SHP77 treated with DMSO at 0.1 percent for 48 hours (cell line): ENCODE measurements around the gene IRF9.

Source experiments
- DNase-seq: peaks from one replicate; lab custom pipeline; 2025; lab: John Stamatoyannopoulos, UW

Gene IRF9

DNA sequence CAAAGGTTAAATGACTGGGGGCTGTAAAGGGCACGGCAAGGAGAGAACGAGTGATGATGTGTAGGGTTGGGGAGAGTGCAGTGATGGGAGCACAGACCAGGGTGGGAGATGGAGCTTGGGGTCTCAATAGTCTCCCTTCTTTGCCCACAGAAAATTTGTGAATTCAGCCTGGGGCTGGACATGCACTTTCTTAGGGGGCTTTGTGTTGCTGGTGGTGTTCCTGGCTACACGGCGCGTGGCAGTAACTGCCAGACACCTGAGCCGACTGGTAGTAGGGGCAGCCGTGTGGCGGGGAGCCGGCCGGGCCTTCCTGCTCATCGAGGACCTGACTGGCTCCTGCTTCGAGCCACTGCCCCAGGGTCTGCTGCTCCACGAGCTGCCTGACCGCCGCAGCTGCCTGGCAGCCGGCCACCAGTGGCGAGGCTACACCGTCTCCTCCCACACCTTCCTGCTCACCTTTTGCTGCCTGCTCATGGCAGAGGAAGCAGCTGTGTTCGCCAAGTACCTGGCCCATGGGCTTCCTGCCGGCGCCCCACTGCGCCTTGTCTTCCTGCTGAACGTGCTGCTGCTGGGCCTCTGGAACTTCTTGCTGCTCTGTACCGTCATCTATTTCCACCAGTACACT is 28.9 kb upstream of the IRF9 start:
- DNase-seq, result no peak

DNA sequence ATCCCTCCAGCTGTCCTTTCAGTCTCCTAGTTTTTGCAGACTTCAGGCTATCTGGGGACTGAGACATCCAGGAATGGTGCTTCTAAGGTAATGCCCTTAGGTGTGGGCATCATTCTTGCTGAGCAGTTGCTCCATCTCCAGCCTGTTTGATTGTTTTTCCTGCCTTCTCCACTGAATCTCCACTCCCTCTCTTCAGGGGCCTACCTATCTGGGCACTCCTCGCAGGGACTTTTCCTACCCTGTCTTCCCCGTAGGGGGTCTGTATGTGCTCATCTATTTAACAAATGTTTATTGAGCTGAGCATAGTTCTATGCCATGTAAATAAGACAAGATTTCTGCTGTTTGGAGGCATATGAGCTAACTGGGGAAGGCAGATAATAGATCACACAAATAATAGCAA is 28.1 kb upstream of the IRF9 start:
- no peak for DNase-seq

DNA sequence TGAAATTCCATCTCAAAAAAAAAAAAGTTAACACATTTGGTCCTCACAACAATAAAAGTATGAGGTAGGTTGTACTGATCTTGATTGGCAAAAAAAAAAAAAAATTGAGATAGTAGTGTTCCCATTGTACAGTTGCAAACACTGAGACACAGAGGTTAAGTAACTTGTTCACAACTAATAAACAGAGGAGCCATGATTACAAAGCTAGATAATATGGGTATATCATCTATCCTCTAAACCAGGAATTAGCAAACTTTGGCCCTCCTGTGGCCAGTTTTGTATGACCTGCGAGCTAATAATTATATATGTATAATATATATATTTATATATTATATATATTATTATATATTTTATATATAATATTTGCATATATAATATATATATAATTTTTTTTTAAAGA is 27.3 kb upstream of the IRF9 start:
- DNase-seq, result no peak

DNA sequence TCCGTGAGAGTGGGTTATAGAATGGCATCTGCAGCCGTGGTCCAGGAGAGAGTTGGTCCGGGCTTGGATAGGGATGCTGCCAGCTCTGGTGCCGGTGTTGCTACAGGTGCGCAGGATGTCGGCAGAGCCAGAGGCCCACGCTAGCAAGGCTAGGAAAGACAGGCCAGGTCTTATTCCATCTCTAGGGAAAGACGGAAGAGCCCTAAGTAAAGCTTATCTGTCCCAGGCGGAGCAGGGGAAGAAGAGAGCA is 25.6 kb upstream of the IRF9 start:
- no peak for DNase-seq

DNA sequence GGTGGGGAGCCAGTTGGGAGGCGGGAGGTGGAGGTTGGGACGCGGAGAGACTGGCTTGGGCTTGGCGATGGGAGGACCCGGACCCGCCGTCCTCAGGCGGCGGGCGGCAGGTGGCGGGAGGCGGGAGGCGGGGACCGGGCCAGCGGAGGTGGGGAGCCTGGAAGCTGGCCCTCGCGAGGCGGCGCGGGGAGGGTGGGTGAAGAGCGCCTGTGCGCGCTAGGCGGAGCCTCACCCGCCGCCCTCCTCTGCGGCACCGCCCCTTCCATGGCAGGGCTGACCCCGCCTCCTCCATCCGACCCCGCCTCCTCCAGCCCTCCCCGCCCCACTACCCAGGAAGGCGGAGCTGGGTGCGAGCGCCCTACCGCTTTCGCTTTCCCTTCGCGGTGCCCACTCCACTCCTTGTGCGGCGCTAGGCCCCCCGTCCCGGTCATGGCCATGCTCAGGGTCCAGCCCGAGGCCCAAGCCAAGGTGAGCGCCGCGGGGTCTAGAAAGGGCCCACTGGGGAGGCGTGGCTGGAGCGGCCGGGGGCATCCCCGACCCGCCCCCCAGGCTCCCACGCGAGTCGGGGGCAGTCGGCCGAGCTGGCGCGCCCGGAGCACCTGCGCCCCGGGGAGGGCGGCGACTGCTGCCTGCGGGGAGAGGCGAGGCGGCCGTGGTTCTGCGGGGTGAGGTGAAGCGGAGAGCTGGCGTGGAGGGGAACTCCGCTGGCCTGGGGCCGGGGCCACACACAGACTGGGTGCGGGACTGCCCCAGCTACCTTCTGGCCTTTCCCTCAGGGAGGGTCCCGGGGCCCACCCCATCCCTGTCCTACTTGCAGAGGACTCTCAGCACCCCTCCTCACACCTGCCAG is 25.0 kb upstream of the IRF9 start, which contains the start of gene PSME1:
PSME1 (plus strand) TSS at position 361 of the 850 bp plus-strand sequence; CDS start at position 430, 69 bp downstream.
- DNase-seq, result peak; percentile 75

DNA sequence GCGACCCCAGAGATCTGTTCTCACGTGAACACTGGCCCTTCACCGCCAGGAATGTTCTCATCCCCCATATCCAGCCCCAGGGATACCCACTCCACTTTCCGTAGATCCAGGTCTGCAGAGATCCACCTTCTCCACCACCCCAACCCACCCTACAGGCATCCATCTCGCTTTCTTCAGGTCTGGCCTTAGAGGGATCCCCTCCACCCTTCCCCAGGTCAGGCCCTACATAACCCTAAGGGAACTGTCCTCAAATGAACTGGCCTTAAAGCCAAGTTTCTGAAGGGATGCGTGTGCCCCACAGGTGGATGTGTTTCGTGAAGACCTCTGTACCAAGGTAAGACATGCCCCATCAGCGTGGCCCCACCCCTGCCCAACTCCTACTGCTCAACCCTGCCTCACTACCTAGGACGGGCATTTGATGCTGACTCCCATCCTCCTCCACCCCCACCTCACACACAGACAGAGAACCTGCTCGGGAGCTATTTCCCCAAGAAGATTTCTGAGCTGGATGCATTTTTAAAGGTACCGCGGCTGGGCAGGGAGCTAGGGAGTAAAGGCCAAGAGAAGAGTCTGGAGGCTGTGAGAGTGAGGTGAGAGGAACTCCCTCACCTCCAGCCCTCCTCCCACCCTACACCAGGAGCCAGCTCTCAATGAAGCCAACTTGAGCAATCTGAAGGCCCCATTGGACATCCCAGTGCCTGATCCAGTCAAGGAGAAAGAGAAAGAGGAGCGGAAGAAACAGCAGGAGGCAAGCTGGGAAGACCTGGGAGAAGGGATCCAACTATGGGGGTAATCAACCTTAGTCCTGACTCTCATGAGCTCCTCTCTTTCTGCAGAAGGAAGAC is 24.2 kb upstream of the IRF9 start:
- no peak for DNase-seq

DNA sequence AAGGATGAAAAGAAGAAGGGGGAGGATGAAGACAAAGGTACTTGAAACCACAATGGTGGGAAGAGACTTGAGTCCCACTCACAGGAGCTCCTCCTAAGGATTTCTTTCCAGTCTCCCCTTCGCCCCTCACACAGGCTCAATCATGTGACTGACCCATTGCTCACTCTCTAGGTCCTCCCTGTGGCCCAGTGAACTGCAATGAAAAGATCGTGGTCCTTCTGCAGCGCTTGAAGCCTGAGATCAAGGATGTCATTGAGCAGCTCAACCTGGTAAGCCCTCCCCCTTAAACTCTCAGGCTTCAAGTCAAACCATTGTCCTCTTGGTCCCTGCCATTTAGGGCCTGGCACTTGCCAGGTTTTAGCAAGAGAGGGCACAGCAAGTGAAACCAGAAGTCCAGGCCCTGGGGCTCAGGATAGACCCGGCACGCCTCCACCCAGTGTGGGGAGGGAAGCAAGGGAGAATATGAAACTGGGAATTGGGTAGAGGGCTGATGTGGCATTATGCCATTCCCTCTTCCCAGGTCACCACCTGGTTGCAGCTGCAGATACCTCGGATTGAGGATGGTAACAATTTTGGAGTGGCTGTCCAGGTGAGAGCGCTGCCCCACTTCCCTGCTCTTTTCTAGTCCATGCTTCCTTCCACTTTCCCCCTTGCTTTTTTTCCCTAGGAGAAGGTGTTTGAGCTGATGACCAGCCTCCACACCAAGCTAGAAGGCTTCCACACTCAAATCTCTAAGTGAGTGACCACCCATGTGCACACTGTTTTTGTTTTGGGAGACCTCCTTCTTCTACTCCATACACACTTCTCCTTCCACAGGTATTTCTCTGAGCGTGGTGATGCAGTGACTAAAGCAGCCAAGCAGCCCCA is 23.3 kb upstream of the IRF9 start:
- DNase-seq, result no peak

DNA sequence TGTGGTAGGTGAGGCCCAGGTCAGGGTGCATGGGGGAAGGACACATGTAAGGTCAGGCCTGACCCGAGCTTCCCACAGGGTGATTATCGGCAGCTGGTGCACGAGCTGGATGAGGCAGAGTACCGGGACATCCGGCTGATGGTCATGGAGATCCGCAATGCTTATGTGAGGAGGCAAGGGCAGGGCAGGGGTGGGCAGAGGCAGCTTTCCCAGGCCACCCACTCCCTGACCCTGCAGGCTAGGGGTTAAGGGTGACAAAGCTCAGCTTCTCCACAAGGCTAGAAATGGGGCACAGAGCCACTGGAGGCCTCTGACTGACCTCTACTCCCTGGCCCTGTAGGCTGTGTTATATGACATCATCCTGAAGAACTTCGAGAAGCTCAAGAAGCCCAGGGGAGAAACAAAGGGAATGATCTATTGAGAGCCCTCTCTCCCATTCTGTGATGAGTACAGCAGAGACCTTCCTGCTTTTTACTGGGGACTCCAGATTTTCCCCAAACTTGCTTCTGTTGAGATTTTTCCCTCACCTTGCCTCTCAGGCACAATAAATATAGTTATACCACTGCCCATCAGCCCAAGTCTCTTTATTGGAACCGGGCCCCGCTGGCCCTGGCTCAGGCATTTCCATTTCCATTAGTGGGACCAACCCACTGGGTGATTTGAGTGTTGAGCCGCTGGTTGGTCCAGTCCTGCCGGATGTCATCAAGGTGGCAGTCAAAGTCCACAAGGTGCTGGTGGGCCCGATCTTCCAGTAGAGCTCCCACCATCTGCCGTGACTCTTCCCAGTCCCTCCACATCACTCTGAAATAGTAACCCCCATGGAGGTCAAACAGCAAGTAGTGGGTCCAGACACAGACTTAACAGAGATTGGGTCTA is 22.4 kb upstream of the IRF9 start:
- no peak for DNase-seq

DNA sequence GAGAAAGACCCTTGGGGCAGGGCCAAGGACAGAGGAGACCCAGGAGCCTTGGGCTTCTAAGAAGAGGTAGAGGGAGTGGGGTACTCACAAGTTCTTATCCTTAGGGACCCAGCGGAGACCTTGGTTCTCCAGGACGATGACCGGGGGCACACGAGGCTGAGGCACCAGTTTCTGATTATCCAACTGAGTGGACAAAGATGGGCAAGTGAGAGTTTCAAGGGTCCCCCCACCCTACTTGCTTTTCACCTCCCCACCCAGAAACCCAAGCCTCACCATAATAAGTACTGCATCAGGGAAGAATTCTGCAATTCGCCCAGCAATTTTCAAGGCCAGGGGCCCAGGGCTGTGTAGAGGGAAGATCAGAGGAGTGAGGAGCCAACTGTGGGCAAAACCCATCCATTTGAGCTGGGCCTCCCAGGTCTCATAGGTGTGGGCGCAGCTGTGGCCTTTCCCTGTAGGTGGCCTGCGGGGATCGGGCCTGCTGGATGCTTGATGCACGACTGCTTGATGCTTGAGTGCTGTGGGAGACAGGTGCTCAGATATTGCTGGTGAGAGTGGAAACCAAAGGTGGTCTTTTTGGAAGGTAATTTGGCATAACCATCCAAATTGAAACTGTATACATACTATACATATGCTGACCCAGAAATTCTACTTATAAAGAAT is 21.7 kb upstream of the IRF9 start:
- DNase-seq, result no peak

DNA sequence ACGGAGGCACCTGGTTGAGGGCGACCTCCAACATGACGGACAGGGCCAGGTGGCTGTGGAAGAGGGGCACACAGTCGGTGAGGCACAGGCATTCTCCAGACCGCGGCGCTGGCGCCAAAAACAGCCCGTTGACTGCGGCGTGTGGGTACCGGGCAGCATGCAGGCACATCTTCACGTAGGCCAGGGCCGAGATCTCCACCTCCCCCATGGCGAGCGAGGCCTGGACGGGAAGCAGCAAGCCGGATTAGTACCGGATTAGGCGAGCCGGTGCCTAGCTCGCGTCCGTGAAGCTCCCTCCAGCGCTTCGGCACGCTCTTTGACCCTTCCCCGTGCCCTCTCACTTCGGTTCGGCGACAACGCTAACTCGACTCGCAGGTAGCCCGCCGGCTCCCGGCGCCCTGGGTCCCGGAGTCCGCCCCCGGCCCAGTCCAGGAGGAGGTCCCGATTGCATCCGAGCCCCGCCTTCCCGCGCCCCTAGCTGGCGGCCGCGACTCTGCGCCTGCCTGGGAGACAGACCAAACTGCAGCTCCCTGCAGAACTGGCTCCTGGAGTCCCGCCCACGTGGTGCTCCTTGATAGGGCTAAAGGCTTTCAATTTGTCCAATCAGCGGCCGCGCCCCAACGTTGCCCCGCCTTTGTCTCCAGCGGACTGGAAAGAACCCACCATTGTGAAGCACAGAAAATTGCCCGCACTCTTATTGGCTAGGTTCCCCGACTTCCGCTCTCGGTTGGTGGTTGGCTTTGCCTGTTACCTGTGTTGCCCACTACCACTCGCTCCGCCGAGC is 19.8 kb upstream of the IRF9 start, which contains the start of gene EMC9:
EMC9 (minus strand) TSS at position 495 of the 784 bp plus-strand sequence; CDS start at position 208, 287 bp downstream.
- peak; percentile 100 for DNase-seq

DNA sequence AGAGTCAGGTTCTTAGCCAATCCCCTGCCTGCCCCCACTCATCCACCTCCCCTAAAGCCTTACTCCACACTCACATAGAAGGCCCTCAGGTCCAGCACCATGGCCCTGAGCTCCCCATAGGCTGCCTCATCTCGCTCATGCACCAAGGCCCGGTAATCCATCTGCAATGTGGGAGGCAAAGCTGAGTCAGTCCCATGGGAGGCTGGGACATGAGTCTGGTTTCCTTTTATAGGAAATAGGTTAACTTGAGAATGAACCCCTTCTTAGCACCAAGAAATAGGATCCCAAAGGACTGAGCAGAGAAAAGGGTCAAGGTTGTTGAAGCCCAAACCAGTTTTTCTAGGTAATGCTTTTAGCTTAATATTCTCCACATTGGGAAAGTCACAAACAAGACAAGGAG is 17.6 kb upstream of the IRF9 start:
- no peak for DNase-seq

DNA sequence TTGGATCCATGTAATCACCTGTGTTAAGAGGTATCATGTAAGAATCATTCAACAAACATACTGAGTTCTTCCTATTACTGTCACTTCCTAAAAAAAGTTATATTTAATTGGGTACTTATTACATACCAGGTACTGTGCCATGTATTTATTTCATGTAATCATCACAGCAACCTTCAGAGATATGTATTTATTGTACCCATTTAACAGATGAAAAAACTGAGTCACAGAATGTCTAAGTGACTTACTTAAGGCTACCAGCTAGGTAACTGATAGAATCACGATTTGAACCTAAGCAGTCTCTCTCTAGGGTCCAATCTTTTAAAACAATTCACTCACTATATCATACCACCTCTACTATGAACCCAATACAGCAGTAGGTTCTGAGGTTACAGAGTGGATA is 16.6 kb upstream of the IRF9 start:
- DNase-seq, result no peak

DNA sequence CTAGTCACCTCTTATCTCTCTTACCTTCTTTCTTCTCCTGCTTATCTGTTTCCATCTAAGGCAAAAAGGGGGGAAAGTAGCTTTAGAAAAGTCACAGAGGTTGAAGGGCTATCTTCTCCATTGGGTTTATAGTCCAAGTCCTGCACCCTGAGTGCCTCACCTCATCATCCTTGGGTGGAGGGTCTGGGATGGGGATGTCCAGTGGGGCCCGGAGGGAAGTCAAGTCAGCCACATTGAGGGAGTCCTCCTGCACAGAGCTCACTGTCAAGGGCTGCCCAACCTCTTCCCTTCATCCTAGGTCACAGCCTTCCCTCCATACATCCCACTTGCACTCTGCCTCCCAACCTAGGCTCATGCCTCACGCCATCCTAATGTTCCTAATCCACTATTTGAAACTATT is 15.8 kb upstream of the IRF9 start:
- no peak for DNase-seq

DNA sequence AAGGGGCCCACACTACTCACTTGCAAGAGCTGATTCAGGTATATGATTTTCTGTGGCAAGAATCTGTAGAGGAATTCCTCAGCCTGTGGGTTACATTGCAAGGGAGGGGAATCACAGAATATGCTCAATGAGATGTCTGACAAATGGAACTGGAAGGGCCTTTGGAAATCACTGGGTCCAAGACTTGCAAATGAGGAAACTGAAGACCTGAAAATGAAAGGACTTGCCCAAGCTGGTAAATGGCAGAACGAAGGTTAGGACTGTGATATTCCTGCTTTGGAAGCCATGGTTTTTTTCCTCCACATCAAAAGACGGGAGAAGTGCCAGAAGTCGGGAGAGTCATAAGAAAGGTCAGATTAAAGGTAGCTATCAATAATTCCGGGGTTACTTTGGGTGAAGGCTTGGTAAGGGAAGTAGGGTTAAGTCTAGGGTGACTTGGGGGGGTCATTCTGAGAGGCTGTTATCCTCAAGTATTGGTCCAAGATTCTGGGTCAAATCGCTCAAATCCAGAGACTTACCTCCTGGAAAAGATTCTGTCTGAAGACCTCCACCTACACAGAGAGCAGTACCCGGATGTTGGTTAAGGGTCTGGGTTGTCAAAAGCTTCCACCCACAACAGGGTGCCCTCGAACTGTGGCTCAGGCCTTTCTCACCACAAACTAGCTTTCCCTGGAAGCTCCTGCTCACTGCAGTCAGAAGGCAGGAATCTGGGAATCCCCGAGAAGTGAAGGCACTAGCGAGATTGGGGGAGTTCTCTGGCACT is 15.2 kb upstream of the IRF9 start:
- DNase-seq, result no peak

DNA sequence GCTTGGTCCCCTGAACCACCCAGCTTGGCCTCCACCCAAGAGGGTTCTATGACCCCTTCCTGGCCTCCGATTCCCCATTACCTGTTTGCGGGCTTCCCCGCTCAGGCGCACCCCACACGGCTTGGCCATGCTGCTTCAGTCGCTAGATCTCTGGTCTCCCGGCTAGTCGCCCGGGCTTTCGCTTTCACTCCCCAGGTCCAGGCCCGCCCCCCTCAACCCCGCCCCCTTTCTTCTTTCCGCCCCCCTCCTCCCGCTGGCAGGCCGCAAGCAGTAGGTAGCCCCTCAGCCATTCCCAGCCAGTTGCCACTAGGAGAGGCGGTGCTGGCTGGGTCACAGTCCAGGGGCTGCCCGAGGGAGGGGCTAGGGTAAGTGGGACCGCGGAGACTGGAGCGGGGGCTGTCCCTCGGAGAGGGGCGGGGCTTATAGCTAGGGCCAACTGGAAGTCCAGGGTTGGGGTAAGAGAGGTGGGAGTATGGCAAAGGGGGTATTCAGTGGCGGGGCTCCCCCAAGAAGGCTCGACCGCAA is 14.6 kb upstream of the IRF9 start, which contains the start of gene PSME2:
PSME2 (minus strand) TSS at position 158 of the 525 bp plus-strand sequence; CDS start at position 129, 29 bp downstream.
- DNase-seq, result peak; percentile 99

DNA sequence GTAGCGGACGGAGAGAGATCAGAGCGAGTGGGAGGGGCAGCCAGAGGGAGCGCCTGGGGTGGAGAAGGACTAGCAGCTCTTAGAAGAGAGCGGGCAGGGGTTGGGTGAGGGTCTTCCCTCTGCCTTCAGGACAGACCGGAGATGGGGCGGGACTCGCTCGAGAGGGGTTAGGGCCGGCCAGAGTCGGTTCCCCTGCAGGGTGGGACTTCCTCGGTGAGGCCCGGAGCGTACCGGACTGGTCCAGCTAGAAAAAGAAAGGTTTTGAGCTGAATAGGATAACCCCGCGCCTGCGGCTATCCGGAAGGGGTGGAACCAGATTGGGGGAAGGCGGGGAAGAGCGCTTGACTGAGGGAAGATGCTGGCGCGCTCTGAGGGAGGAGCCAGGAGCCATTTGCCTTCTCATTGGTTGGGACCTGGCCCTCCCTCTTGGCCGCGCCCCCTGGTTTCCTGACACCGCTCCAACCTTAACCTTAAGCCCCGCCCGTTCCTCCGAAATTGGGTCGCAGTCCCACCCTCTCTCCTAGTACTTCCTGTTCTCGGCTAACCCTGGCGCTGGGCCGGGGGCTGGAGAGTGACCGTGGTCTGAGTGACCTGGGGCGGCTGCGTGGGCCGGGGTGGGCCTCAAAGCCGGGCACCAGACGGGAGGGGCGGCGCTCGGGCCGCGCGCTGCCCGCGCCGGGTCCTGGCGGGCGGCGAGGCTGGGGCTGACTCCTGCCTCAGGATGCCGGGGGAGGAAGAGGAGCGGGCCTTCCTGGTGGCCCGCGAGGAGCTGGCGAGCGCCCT is 13.9 kb upstream of the IRF9 start, which contains the start of gene RNF31:
RNF31 (plus strand) TSS at position 521 of the 783 bp plus-strand sequence; CDS start at position 722, 201 bp downstream.
- peak; percentile 98 for DNase-seq

DNA sequence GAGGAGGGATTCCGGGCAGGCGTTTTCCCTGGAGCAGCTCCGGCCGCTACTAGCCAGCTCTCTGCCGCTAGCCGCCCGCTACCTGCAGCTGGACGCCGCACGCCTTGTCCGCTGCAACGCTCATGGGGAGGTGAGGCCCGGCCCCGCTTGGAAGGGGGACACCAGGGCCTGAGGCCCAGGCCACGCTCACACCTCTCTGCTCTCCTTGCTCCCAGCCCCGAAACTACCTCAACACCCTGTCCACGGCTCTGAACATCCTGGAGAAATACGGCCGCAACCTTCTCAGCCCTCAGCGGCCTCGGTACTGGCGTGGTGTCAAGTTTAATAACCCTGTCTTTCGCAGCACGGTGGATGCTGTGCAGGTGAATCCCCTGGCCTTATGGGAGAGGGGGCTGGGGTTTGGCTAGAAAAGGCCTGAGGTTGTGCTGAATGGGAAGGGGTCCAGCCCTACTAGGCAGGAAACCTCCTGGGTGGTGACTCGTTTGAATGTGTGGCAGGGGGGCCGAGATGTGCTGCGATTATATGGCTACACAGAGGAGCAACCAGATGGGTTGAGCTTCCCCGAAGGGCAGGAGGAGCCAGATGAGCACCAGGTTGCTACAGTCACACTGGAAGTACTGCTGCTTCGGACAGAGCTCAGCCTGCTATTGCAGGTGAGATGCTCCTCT is 13.2 kb upstream of the IRF9 start:
- DNase-seq, result no peak
